Stimulated activated CD8-positive, alpha-beta memory T cell treated with anti-CD3 and anti-CD28 coated beads, Interleukin-7, amount 100 ng/mL, for 4 hours (primary cell): ENCODE data around the gene INA.
"Not testable (repeated sequence)": the region's sequence is repeated elsewhere in the genome, so short reads cannot be mapped to it uniquely, and the experiment has no call there.

Source experiments
- DNase-seq, 2 donors: peaks; one replicate each; pipeline ENCODE4 v3.0.0-alpha.2; 2020; ENCODE audit warnings: low read depth in 2 of 2

The INA gene

DNA sequence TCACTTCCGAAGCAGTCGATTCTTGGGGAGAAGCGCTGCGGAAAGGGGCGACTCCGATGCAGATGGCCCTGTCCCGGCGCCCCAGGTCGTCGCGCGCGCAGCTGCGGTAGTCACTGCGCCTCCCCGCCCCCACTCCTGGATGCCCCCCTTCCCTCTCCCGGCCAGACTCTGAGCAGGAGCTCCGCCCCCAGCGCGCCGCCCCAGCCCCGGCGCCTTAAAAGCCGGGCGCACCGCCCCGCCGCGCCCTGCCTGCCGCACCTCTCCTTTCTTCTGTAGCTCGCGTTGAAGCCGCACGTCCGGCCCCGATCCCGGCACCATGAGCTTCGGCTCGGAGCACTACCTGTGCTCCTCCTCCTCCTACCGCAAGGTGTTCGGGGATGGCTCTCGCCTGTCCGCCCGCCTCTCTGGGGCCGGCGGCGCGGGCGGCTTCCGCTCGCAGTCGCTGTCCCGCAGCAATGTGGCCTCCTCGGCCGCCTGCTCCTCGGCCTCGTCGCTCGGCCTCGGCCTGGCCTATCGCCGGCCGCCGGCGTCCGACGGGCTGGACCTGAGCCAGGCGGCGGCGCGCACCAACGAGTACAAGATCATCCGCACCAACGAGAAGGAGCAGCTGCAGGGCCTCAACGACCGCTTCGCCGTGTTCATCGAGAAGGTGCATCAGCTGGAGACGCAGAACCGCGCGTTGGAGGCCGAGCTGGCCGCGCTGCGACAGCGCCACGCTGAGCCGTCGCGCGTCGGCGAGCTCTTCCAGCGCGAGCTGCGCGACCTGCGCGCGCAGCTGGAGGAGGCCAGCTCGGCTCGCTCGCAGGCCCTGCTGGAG, at the start of gene INA:
Gene INA (plus strand): TSS at position 243 of the 817 bp plus-strand sequence. CDS start 74 bp downstream, at position 317.
- DNase-seq, result no peak

DNA sequence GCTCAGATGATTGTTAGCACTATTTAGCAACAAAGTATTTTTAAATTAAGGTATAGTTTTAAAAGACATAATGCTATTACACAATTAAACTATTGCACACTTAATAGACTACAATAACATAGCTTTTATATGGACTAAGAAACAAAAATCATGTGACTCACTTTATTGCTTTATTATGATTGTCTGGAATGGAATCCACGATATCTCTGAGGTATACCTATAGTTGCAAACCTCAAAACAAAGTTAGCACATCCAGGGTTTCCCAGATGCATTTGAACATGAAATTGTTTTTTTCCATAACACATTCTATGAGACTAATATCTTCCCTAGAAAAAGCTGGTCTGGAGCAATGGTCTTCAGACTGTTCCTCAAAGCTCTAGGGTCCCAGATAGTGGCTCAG, 49.5 kb upstream of the INA start:
- no peak for DNase-seq

DNA sequence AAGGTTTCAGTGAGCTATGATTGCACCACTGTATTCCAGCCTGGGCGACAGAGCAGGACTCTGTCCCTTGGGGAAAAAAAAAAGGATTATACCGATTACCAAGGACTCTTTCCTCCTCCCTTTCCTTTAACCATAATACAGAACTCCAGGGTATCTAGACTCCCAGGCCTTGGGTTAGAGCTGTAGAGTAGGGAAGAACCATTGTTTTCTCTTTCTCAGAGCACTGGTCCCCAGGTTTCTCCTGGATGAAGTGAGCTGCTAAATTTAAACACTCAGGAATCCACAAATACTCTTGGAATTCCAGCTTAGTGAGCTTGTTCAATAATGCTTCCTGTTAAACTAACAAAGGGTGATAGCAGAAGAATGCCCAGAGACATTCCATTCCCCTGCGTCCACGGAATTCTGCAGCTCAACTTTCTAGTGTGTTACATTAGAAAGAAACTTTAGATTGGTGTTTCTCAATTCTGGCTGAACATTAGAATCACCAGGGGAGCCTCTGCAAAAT, 45.8 kb upstream of the INA start:
- DNase-seq, result no peak

DNA sequence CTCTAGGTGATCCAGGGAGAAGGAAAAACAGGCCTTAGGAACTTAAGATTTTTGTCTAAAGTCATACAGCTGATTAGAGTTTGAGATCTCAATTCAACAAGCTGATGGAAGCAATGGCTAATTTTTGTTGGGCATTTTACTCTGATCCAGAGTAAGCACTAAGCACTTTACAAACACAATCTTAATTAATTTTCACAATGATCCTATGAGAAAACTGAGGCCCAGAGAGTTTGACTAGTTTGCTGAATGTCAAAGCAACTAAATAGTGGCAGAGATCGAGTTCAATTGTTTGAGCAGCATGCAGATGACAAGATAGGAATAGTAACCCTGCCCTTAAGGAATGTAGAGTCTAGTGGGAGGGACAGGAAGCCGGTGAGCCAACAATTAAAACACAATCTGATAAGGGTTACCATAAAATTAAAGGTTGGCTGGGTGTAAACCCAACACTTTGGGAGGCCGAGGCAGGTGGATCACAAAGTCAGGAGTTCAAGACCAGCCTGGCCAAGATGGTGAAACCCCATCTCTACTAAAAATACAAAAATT, 44.7 kb upstream of the INA start:
- DNase-seq, result no peak

DNA sequence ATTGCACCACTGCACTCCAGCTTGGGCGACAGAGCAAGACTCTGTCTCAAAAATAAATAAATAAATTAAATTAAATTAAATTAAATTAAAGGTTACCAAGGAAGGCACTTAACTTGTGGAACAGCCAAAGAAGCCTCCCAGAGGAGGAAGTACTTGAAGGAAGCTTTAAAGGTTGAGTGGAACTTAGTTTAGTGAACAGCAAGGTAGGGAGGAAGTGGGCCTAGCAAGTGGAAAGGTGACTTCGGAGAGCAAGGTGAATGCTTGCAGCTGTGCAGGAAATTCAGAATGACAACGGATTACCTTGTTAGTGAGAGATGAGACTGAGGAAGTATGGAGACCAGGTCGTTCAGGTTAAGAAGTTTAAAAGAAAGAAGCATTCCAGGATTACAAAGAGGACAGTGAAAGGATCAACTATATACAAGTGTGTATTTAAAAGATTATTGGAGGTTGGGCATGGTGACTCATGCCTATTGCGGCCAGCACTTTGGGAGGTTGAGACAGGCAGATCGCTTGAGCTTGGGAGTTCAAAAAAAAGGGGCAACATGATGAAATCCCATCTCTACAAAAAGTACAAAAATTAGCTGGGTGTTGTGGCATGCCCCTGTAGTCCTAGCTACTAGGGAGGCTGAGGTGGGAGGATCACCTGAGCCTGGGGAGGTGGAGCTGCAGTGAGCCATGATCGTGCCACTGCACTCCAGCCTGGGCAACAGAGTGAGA, 44.0 kb upstream of the INA start:
- no peak for DNase-seq

DNA sequence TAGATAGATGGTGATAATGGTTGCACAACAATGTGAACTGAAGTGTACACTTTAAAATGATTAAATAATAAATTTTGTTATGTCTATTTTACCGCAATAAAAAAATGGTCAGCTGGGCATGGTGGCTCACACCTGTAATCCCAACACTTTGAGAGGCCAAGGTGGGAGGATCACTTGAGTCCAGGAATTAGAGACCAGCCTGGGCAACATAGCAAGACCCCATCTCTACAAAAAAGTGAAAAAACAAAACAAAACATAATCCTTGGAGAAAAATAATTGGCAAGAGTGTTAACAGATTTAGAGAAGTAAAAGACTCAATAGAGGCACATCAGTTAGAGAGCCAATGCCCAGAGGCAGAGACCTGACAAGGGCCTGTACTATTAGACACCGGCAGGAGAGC, 41.2 kb upstream of the INA start:
- DNase-seq, result no peak

DNA sequence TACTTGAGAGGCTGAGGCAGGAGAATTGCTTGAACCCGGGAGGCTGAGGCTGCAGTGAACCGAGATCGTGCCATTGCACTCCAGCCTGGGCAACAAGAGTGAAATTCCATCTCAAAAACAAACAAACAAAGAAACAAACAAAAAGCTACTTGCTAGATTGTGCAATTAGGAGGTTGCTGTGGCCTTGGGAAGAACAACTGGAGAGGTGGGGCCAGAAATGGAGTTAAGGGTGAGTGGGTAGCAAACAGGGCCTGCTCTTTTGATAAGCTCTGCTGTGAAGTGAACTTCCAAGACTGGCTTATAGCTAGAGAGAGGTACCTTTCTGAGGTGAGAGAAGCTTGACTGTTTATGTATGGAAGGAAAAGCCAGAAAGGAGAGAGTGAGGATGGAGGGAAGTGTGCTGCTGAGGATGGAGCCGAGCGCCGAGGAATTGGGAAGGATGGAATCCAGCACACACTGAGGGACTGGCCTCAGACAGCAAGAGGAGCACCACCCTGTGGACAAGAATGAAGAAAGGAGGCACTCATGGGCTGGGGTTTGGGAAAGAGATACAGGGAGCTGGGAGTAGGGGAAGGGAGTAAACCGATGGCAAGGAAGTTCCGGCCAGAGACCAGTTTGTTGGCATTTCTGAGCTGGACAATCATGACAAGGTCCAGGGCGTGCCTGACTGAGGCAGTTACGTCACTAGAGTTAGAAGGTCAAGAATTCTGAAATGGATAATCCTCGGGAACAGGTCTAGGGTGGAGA, 38.3 kb upstream of the INA start:
- no peak for DNase-seq

DNA sequence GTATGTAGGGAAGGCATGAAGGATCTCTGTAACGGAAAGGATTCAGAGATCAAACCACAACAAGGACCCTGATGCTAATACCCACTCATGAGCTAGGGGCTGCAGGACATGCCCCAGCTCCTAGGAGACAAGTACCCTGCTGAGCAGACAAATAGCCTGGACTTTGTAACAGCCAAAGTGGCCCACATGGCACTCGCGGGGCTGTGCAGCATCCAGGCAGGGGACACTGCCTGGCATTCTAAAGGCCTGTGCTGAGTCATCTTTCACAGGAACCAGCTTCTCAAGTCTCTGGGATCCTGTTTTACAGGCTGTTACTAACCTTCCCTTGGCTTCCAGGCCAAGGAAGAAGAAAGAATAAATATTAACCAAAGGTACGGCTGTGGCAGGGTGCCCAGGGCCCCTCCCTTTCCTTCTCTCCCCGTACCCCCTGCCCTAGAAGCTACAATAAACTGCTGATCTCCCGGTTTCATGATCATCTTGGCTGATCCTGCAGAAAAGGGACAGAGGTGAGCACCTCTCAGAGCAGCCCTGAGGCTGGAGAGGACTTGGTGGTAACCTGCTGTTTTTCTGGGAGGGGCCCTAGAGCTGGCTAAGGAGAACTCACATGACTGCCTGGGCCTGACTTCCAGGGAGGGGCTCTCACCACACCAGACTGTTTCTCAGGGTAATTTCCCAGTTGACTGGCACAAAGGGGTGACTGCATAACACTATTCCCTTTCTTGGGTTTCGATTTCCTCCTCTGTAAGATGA, 35.5 kb upstream of the INA start:
- no peak for DNase-seq

DNA sequence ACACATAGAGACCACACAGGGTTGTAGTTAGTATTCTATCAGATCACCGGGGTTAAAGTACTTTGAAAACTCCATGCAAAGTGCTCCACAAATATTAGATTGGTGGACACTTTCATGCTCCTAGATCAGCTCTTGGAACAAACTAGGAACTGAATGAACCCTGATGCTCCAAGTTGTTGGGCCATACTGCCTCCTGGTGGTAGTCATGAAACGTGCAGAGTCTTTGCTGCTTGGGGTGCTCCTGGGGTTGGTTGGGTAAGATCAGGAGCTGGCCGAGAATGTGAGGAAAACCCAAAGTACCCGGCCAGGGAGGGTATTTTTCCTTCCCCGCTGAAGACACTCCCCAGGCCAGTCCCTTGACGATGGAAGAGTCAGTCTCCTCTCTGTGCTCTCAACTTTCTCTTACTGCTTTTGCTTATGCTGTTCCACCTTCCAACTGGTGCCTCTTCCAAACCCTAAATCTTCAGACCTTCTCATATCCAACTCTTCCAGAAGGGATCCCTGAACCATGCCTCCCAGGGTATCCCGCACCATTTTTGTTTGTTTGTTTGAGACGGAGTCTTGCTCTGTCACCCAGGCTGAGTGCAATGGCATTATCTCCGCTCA, 32.2 kb upstream of the INA start:
- DNase-seq, result peak; percentile 22 to 40

DNA sequence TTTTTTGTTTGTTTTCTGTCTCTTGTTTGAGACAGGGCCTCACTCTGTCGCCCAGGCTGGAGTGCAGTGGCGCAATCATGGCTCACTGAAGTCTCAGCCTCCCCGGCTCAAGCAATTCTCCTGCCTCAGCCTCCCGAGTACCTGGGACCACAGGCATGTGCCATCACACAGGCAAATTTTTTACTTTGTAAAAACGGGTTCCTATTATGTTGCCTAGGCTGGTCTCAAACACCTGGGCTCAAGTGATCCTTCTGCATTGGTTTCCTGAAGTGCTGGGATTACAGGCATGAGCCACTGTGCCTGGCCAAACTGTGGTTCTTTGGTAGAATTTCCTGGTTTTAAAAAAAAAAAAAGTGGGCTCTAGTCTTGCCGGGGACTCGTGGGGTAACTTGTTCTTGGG, 31.4 kb upstream of the INA start, which contains the start of gene RPEL1:
Gene RPEL1 (plus strand): TSS at position 301 of the 400 bp plus-strand sequence. CDS start 110 bp downstream, outside the sequence.
- not testable (repeated sequence) for DNase-seq

DNA sequence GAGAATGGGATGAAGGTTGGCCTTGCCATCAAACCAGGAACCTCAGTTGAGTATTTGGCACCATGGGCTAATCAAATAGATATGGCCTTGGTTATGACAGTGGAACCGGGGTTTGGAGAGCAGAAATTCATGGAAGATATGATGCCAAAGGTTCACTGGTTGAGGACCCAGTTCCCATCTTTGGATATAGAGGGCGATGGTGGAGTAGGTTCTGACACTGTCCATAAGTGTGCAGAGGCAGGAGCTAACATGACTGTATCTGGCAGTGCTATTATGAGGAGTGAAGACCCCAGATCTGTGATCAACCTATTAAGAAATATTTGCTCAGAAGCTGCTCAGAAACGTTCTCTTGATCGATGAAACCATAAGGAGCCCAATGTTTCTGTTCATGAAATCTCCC, 30.6 kb upstream of the INA start:
- DNase-seq, result no peak

DNA sequence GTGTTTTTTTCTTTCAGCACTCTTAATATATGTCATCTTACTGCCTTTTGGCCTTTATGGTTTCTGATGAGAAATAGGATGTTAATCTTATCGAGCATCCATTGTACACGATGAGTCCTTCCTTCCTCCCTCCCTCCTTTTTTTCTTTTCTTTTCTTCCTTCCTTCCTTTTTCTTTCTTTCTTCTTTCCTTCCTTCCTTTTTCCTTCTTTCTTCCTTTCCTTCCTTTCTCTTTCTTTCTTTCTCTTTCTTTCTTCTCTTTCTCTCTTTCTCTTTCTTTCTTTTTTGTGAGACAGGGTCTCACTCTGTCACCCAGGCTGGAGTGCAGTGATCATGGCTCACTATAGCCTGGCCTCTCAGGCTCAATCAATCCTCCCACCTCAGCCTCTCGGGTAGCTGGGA, 22.8 kb upstream of the INA start:
- DNase-seq, result no peak

DNA sequence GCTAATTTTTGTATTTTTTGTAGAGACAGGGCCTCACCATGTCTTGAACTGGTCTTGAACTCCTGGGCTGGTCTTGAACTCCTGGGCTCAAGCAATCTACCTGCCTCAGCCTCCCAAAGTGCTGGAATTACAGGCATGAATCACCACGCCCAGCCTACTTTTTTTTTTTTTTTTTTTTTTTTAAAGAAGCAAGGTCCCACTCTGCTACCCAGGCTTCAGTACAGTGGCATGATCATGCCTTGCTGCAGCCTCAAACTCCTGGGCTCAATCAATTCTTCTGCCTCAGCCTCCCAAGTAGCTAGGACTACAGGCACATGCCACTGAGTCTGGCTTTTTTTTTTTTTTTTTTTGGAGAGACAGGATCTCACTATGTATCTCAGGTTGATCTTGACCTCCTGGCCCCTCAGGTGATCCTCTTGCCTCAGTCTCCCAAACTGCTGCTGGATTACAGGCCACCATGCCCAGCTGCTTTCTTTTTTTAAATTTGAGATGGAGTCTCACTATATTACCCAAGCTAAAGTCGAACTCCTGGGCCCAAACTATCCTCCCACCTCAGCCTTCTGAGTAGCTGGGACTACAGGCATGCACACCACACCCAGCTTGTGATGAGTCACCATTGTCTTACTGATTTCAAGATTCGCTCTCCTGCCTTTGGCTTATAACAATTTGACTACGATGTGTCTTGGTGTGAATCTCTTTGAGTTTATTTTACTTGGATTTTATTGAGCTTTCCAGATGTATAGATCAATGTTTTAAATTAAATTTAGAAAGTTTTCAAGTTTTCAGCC, 22.2 kb upstream of the INA start:
- DNase-seq, result no peak

DNA sequence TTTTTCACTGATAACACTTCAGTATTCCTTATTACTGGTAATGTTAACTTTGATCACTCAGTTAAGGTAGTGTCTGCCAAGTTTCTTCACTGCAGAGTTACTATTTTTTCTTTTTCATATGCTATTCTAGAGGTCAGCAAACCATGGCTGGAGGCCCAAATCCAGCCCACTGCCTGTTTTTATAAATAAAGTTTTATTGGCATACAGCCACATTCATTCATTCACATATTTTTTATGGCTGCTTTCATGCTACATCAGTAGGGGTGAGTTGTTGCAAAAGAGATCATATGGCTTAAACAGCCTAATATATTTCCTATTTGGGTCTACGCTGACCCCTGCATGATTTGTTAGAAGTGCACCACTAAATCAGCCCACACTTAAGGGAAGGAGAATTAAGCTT, 20.3 kb upstream of the INA start:
- DNase-seq, result no peak

DNA sequence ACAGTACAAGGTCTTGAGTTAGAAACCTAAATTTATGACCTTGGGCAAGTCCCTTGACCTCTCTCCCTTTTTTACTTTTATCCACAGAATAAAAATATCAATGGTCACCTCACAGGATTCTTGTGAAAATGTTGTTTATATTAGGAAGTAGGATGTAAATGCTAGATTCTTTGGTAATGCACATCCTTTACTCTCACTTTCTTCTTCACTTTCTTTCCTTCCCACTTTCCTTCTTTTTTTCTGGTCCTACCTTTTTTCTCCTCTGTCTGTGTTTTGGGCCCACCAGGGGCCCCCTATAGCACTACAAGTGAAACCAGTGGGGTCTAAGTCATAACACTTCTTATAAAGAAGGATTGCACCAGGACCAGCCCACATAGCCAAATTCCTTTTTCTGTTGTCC, 19.1 kb upstream of the INA start:
- no peak for DNase-seq

DNA sequence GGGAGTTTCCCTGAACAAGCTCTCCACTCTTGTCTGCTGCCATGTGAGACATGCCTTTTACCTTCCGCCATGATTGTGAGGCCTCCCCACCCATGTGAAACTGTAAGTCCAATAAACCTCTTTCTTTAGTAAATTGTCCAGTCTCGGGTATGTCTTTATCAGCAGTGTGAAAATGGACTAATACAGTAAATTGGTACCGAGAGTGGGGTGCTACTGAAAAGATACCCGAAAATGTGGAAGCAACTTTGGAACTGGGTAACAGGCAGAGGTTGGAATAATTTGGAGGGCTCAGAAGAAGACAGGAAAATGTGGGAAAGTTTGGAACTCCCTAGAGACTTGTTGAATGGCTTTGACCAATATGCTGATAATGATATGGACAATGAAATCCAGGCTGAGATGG, 18.0 kb upstream of the INA start:
- not testable (repeated sequence) for DNase-seq

DNA sequence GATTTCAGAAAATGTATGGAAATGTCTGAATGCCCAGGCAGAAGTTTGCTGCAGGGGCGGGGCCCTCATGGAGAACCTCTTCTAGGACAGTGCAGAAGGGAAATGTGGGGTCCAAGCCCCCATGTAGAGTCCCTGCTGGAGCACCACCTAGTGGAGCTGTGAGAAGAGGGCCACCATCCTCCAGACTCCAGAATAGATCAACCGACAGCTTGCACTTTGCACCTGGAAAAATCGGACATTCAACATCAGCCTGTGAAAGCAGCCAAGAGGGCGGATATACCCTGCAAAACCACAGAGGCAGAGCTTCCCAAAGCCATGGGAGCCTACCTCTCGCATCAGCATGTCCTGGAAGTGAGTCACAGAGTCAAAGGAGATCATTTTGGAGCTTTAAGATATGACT, 16.9 kb upstream of the INA start:
- DNase-seq, result no peak

DNA sequence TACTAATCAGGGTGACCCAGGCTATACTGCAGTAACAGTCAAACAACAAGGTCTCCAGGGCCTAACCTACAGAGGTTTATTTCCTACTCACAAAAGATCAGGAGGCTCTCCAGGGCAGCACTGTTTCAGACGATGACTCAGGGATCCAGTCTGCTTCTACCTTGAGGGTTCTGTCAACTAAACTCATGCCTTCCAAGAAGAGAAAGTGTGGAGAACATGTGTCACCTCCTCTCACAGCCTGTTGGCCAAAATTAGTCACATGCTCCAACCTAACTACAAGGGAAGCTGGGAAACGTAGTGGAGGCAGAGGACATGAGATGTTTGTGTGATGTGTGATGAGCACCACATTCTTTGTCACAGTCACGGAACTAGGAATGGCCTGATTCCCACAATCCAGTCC, 14.7 kb upstream of the INA start:
- DNase-seq, result no peak

DNA sequence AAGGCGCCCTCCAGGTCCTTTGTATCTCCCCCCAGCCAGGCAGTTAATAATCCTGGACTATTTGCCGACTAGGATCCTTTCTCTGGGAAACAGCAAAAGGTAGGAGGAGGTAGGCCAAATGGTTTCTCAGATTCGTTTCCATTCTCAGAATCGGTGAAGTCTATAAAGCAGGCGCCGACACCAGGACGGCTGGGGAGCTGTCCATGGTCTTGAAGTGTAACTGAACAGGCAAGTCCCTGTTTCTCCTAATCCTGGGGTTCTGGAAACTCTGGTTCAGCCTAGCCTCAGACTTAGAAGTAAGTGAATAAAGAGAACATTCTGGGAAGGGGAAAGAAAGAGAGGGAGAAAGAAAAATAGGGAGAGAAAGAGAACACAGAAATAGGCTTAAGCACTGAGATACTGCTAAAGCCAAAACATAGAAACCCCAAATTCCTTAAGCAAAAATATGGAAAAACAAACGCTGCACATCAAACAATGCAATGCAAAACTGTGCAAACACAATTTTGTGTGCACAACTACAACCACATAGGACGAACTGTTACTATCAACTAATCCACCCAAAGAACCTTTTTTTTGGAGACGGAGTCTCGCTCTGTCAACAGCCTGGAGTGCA, 11.1 kb upstream of the INA start:
- DNase-seq, result no peak

DNA sequence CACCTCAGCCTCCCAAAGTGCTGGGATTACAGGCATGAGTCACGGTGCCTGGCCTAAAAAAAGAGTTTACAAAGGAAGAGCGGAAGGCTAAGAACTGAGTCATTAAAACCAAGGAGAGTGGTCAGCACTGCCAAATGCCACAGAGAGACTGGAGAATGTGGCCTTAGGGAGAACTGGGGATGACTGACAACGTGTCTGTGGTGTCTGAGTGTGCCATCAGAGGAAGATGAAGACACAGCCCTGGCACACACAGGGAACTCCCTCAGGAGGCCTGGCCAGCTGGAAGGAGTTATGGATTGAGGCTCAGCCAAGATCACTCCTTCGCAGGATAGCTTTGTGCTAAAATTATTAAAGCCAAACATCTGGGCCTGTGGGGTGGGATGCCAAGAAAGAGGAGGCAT, 3.9 kb upstream of the INA start:
- DNase-seq, result no peak
